HEK293 (cell line): Measurements from ENCODE around the gene SLC48A1.

Experiments
- CTCF ChIA-PET: fragments of 350-600 bp; formaldehyde crosslinking; extraction: SDS; loops from one replicate; lab custom pipeline; 2021; ENCODE audit warnings: antibody characterized with exemption; lab: Yijun Ruan, JAX
- POLR2A ChIA-PET: fragments of 300-600 bp; formaldehyde crosslinking; extraction: SDS; loops from one replicate; lab custom pipeline; 2020; ENCODE audit warnings: antibody characterized with exemption, inconsistent platforms; lab: Yijun Ruan, JAX
- H3K27ac ChIP-seq: fragments of 200-500 bp; sonication (Bioruptor generic); 2 replicates; pipeline ENCODE4 v1.5.1; 2014; ENCODE audit warnings: low read depth, low read length, control low read depth, inconsistent platforms; ENCODE audit errors: extremely low read depth
- H3K36me3 ChIP-seq, 2 experiments: fragments of 200-500 bp in 1 of 2; sonication (Bioruptor generic) in 1 of 2; 1 replicate in 1 of 2; 2 replicates in 1 of 2; pipeline ENCODE4 v1.5.1; 2014 to 2017; ENCODE audit warnings: inconsistent platforms in 2 of 2, low read length in 2 of 2; ENCODE audit not compliant: control insufficient read depth in 2 of 2, insufficient read depth in 1 of 2
- H3K4me1 ChIP-seq: fragments of 200-500 bp; sonication (Bioruptor generic); 2 replicates; pipeline ENCODE4 v1.5.1; 2014; ENCODE audit warnings: mild to moderate bottlenecking, low read length, inconsistent platforms; ENCODE audit not compliant: control insufficient read depth, insufficient read depth
- H3K4me3 ChIP-seq: 2 replicates; pipeline ENCODE4 v1.5.1; 2011; ENCODE audit warnings: low read depth, mild to moderate bottlenecking, control low read depth, low read length, moderate library complexity
- H3K9me3 ChIP-seq: fragments of 200-500 bp; sonication (Bioruptor generic); 2 replicates; pipeline ENCODE4 v1.5.1; 2014; ENCODE audit warnings: low read depth, low read length, inconsistent platforms; ENCODE audit not compliant: control insufficient read depth, insufficient read depth
- BCL11B ChIP-seq: fragments of 450-650 bp; formaldehyde crosslinking; IDR thresholded peaks from 2 replicates; pipeline ENCODE4 v1.5.1; 2016; ENCODE audit warnings: low read depth, missing biosample characterization, missing genetic modification characterization
- EGR2 ChIP-seq: fragments of 450-650 bp; formaldehyde crosslinking; IDR thresholded peaks from 2 replicates; pipeline ENCODE4 v1.5.1; 2016; ENCODE audit warnings: low read depth, missing biosample characterization, missing genetic modification characterization
- IKZF3 ChIP-seq: fragments of 450-650 bp; IDR thresholded peaks from 2 replicates; pipeline ENCODE4 v1.5.0; 2018; ENCODE audit warnings: missing biosample characterization, mild to moderate bottlenecking, missing genetic modification characterization, moderate library complexity
- KLF17 ChIP-seq: fragments of 450-650 bp; formaldehyde crosslinking; IDR thresholded peaks from 2 replicates; pipeline ENCODE4 v1.5.1; 2016; ENCODE audit warnings: missing biosample characterization, missing genetic modification characterization
- MYNN ChIP-seq: fragments of 450-650 bp; formaldehyde crosslinking; IDR thresholded peaks from 2 replicates; pipeline ENCODE4 v1.5.1; 2016; ENCODE audit warnings: missing biosample characterization, missing genetic modification characterization, borderline replicate concordance
- ZIC2 ChIP-seq: fragments of 450-650 bp; formaldehyde crosslinking; IDR thresholded peaks from 2 replicates; pipeline ENCODE4 v1.5.1; 2016; ENCODE audit warnings: missing biosample characterization, missing genetic modification characterization
- ZNF112 ChIP-seq: fragments of 450-650 bp; formaldehyde crosslinking; IDR thresholded peaks from 2 replicates; pipeline ENCODE4 v1.5.0; 2017; ENCODE audit warnings: missing biosample characterization, missing genetic modification characterization
- ZNF146 ChIP-seq: fragments of 450-650 bp; formaldehyde crosslinking; IDR thresholded peaks from 2 replicates; pipeline ENCODE4 v1.5.1; 2016; ENCODE audit warnings: missing biosample characterization, missing genetic modification characterization
- ZNF157 ChIP-seq: fragments of 450-650 bp; formaldehyde crosslinking; IDR thresholded peaks from 2 replicates; pipeline ENCODE4 v1.5.1; 2016; ENCODE audit warnings: missing biosample characterization, missing genetic modification characterization
- ZNF184 ChIP-seq: fragments of 450-650 bp; IDR thresholded peaks from 2 replicates; pipeline ENCODE4 v1.5.1; 2018; ENCODE audit warnings: missing biosample characterization, mild to moderate bottlenecking, missing genetic modification characterization
- ZNF223 ChIP-seq: fragments of 450-650 bp; formaldehyde crosslinking; IDR thresholded peaks from 2 replicates; pipeline ENCODE4 v1.5.1; 2016; ENCODE audit warnings: missing biosample characterization, missing genetic modification characterization
- ZNF311 ChIP-seq: fragments of 450-650 bp; formaldehyde crosslinking; IDR thresholded peaks from 2 replicates; pipeline ENCODE4 v1.5.1; 2017; ENCODE audit warnings: missing biosample characterization, missing genetic modification characterization, borderline replicate concordance
- ZNF324 ChIP-seq: fragments of 450-650 bp; formaldehyde crosslinking; IDR thresholded peaks from 2 replicates; pipeline ENCODE4 v1.5.1; 2016; ENCODE audit warnings: missing biosample characterization, missing genetic modification characterization
- ZNF398 ChIP-seq: fragments of 450-650 bp; formaldehyde crosslinking; IDR thresholded peaks from 2 replicates; pipeline ENCODE4 v1.5.1; 2017; ENCODE audit warnings: missing biosample characterization, missing genetic modification characterization
- ZNF513 ChIP-seq: fragments of 450-650 bp; IDR thresholded peaks from 2 replicates; pipeline ENCODE4 v1.5.1; 2018; ENCODE audit warnings: missing biosample characterization, missing genetic modification characterization
- ZNF548 ChIP-seq: fragments of 450-650 bp; formaldehyde crosslinking; IDR thresholded peaks from 2 replicates; pipeline ENCODE4 v1.5.1; 2016; ENCODE audit warnings: missing biosample characterization, missing genetic modification characterization
- ZNF560 ChIP-seq: fragments of 450-650 bp; formaldehyde crosslinking; IDR thresholded peaks from 2 replicates; pipeline ENCODE4 v1.5.1; 2017; ENCODE audit warnings: missing biosample characterization, missing genetic modification characterization, borderline replicate concordance
- ZNF670 ChIP-seq: fragments of 450-650 bp; formaldehyde crosslinking; IDR thresholded peaks from 2 replicates; pipeline ENCODE4 v1.5.1; 2016; ENCODE audit warnings: missing biosample characterization, missing genetic modification characterization, low read depth
- ZNF707 ChIP-seq: fragments of 450-650 bp; formaldehyde crosslinking; IDR thresholded peaks from 2 replicates; pipeline ENCODE4 v1.5.1; 2016; ENCODE audit warnings: missing biosample characterization, missing genetic modification characterization
- ZNF776 ChIP-seq: fragments of 450-650 bp; formaldehyde crosslinking; IDR thresholded peaks from 2 replicates; pipeline ENCODE4 v1.5.0; 2017; ENCODE audit warnings: missing biosample characterization, missing genetic modification characterization, borderline replicate concordance
- ZNF792 ChIP-seq: fragments of 450-650 bp; formaldehyde crosslinking; IDR thresholded peaks from 2 replicates; pipeline ENCODE4 v1.5.1; 2016; ENCODE audit warnings: missing biosample characterization, missing genetic modification characterization
- ZNF843 ChIP-seq: fragments of 450-650 bp; formaldehyde crosslinking; IDR thresholded peaks from 2 replicates; pipeline ENCODE4 v1.5.1; 2016; ENCODE audit warnings: missing biosample characterization, missing genetic modification characterization
- ZSCAN18 ChIP-seq: fragments of 450-650 bp; formaldehyde crosslinking; IDR thresholded peaks from 2 replicates; pipeline ENCODE4 v1.5.1; 2016; ENCODE audit warnings: missing biosample characterization, missing genetic modification characterization

SLC48A1 gene

GRCh38 chr12:47789712-47790489 lies 16.9 kb downstream of the SLC48A1 start:
- Histone ChIP-seq H3K4me3 (no peak overlapping the region), H3K36me3 (peaks cover 0 to 93% of the 10 kb centered on the region in 2 experiments; a peak in 2 of 3 replicates), H3K27ac (no peak overlapping the region), H3K4me1 (no peaks in the 10 kb centered on the region), H3K9me3 (no peaks in the 10 kb centered on the region)
- no peak for TF ChIP-seq ZSCAN18
- TF ChIP-seq BCL11B (tag by site-specific recombination), result no peak
- TF ChIP-seq ZNF548 (tag by site-specific recombination), result no peak
- no peak for TF ChIP-seq ZNF398 (tag by site-specific recombination)
- no peak for TF ChIP-seq ZNF707 (tag by site-specific recombination)
- TF ChIP-seq ZNF112 (tag by site-specific recombination), result no peak
- TF ChIP-seq ZNF223, result no peak
- TF ChIP-seq IKZF3 (tag by site-specific recombination), result no peak
- TF ChIP-seq EGR2 (tag by site-specific recombination), result no peak
- no peak for TF ChIP-seq ZNF792
- ChIA-PET CTCF (interaction anchor here (0.8 to 10.6 kb wide), 7 partner anchors 13 to 75 kb away, joined by 3 to 112 read pairs (median 4); no protein-coding TSS in a partner anchor), POLR2A (interaction anchor here (1.3 kb wide), 1 partner anchor 49 kb away, joined by 3 read pairs; no protein-coding TSS in a partner anchor)

- Histone ChIP-seq H3K9me3 (no peaks in the 10 kb centered on the region), H3K4me3 (no peak overlapping the region), H3K27ac (no peak overlapping the region), H3K4me1 (no peaks in the 10 kb centered on the region), H3K36me3 (peaks cover 0 to 92% of the 10 kb centered on the region in 2 experiments; a peak in 2 of 3 replicates)
- ChIA-PET CTCF (interaction anchor here (0.8 to 10.6 kb wide), 2 partner anchors 48 kb away, joined by 3 to 112 read pairs; no protein-coding TSS in a partner anchor), POLR2A (interaction anchor here (1.3 kb wide), 1 partner anchor 48 kb away, joined by 3 read pairs; no protein-coding TSS in a partner anchor)
- TF ChIP-seq MYNN (tag by site-specific recombination), result no peak
- peak; percentile 50 for TF ChIP-seq ZIC2 (tag by site-specific recombination)
These were observed 17.8 kb downstream of the SLC48A1 start for GRCh38 chr12:47790676-47791350.

GRCh38 chr12:47791351-47791746 lies 18.3 kb downstream of the SLC48A1 start:
- H3K27ac ChIP-seq, result no peak overlapping the region
- no peaks in the 10 kb centered on the region for H3K9me3 ChIP-seq
- ChIA-PET CTCF (interaction anchor here (0.8 to 10.6 kb wide), 3 partner anchors 17 to 49 kb away, joined by 3 to 112 read pairs (median 4); no protein-coding TSS in a partner anchor), POLR2A (interaction anchor here (1.5 kb wide), 1 partner anchor 10 kb away, joined by 3 read pairs; no protein-coding TSS in a partner anchor)
- H3K36me3 ChIP-seq, result peaks cover 0 to 90% of the 10 kb centered on the region in 2 experiments; a peak in 2 of 3 replicates
- no peaks in the 10 kb centered on the region for H3K4me1 ChIP-seq
- no peak for TF ChIP-seq ZNF157 (tag by site-specific recombination)
- no peak for TF ChIP-seq ZNF776 (tag by site-specific recombination)
- TF ChIP-seq ZNF311 (tag by site-specific recombination), result no peak
- TF ChIP-seq ZNF513 (tag by site-specific recombination), result no peak
- TF ChIP-seq KLF17 (tag by site-specific recombination), result no peak
- TF ChIP-seq ZNF324 (tag by site-specific recombination), result no peak
- TF ChIP-seq ZNF223, result no peak
- TF ChIP-seq ZNF146 (tag by site-specific recombination), result no peak
- no peak for TF ChIP-seq ZNF843 (tag by site-specific recombination)
- no peak for TF ChIP-seq ZNF670 (tag by site-specific recombination)
- TF ChIP-seq ZNF560 (tag by site-specific recombination), result no peak
- TF ChIP-seq ZNF184, result no peak
- H3K4me3 ChIP-seq, result no peak overlapping the region
